GM21723 (cell line): ENCODE measurements around the gene UBASH3A.
"Not testable (repeated sequence)": the region's sequence is repeated elsewhere in the genome, so short reads cannot be mapped to it uniquely, and the experiment has no call there.

Experiments used
- ATAC-seq: cut with Tn5 transposase; IDR thresholded peaks from one replicate; pipeline ENCODE4 v1.9.1; 2021; ENCODE audit warnings: mild to moderate bottlenecking, moderate library complexity; ENCODE audit not compliant: unreplicated experiment

UBASH3A gene

DNA sequence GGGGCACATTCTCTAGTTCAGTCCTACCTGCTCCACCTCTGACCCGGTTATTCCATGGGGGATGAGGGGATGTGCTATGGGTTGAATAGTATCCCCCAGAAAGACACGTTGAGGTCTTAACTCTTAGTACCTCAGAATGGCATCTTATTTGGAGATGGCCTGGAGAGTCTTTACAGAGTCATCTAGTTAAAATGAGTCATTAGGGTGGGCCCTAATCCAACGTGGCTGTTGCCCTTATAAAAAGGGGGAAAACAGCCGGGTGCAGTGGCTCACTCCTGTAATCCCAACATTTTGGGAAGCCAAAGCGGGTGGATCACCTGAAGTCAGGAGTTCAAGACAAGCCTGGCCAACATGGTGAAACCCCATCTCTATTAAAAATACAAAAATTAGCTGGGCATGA is 13.5 kb upstream of the UBASH3A start:
- ATAC-seq: no peak

DNA sequence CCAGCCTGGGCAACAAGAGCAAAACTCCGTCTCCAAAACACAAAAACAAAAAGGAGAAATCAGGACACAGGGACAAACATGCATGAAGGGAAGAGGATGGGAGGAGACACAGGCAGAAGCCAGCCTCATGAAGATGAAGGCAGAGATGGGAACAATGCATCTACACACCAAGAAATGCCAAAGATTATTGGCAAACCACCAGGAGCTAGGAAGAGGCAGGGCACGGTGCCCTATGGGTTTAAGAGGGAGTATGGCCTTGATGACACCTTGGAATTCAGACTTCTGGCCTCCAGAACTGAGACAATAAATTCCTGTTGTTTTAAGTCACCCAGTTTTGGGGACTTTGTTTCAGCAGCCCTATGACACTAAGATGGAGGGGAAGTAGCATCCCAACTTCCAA is 13.0 kb upstream of the UBASH3A start:
- ATAC-seq: no peak

DNA sequence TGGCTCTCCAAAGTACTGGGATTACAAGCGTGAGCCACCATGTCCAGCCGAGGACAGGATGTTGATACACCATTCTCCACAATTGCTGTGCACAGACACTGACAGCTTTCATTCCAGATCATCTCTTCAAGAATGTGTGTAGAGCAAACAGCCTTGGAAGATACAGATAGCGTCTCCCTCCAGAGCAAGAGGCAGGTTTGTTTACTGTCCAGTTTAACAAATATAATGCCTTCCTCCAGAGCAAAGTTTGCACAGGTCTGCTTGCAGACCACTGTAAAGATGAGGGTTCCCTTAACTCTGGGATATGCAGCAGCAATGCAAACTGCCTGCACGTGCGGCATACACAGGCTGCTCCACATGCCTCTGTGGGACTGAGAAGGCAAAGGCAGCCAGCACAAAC is 12.4 kb upstream of the UBASH3A start:
- ATAC-seq: no peak

DNA sequence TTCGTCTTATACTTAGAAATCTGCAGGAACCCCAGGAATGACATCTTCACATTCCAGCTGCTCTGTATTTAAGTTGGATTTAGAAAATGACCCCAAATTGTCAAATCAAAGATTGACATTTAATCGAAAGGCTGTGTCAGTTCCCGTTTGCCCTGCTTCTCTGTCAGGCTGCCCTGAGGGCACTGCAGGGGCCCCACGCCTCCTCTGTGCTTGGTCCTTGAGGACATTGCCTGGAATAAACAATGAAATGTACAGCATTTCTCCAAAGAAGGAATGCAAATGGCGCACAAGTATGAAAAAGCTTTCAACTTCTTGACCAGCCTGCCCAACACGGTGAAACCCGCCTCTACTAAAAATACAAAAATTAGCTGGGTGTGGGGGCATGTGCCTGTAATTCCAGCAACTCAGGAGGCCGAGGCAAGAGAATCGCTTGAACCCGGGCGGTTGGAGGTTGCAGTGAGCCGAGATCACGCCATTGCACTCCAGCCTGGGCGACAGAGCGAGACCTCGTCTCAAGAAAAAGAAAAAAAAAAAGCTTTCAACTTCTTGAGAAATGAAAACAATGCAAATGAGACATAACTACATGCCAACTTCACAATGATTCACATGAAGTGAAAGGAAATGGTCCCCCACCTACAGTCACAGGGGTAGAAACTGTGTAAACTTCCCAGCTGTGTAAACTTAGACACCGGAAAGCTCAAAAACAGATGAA is 10.8 kb upstream of the UBASH3A start:
- ATAC-seq: peak; percentile 86

DNA sequence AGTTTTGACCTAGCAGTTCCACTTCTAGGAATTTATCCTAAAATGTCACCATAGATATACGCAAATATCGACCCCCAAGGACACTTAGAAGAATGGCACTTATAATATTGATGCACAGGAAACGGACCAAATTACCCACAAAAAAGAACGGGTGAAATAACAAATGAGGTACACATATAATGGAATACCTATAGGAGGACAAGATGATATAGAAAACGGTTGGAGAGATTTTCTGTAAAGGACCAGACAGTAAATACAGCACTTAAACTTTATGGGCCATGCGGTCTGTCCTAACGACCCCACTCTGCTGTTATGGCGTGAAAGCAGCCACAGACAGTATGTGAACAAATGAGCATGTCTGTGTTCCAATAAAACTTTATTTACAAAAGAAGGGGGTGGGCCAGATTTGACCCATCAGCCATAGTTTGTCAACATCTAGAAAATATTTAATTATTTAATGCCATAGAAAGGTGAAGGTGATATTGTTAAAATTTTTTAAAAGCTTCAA is 10.2 kb upstream of the UBASH3A start:
- no peak for ATAC-seq

DNA sequence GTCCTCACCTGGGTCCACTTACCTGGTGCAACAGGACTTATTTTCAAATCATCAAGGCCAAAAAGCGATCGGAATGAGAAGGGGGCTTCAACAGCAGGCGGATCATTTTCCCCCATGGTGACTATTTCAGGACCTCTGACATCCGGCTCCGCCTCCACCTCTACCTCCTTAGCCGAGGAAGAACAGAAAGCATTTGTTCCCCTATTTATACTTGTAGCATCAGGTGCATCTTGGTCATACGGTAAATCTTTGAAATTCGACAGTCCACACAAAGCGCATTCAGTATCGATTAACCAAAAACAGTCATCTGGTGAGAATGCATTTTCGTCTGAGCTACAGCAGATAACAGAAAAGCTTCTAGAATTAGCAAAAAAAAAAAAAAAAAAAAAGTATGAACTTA is 8.4 kb upstream of the UBASH3A start:
- no peak for ATAC-seq

DNA sequence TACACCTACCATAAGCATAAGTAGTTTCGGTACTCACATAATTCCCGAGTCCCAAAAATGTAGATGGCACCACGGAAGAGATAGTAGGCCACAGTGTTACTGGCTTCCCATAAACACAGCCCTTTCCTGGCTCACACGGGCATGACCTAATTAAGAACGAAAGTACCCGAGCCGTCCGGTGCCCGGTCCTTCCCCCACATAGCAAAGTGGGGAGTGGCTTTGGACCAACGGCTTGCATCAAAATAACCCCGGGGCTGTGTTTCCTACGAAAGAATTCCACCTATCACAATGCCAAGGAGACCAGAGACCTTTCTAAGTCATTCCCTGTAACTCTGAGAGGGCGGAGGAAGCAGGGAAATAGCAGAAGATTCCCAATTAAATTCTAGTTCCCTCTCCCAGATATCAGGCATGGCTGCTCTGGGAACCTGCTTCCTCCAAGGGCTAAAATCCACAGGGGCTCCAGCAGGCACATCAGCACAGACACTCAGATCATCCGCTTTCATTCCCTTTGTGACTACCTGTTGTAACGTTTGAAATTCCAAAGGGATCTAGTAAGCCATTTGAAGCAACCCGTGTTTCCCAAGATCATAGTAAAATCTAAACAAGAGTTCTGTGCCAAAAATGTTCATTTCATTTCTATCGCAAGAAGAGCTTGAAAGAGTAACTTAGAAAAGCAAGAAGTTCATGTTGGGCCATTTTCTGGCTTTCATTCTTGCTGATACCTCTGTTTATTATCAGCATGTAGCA is 7.6 kb upstream of the UBASH3A start, which contains the start of gene TMPRSS3:
TSS of gene TMPRSS3 (minus strand) at position 148 of the 747 bp plus-strand sequence. CDS start 635 bp downstream, outside the sequence.
- no peak for ATAC-seq

DNA sequence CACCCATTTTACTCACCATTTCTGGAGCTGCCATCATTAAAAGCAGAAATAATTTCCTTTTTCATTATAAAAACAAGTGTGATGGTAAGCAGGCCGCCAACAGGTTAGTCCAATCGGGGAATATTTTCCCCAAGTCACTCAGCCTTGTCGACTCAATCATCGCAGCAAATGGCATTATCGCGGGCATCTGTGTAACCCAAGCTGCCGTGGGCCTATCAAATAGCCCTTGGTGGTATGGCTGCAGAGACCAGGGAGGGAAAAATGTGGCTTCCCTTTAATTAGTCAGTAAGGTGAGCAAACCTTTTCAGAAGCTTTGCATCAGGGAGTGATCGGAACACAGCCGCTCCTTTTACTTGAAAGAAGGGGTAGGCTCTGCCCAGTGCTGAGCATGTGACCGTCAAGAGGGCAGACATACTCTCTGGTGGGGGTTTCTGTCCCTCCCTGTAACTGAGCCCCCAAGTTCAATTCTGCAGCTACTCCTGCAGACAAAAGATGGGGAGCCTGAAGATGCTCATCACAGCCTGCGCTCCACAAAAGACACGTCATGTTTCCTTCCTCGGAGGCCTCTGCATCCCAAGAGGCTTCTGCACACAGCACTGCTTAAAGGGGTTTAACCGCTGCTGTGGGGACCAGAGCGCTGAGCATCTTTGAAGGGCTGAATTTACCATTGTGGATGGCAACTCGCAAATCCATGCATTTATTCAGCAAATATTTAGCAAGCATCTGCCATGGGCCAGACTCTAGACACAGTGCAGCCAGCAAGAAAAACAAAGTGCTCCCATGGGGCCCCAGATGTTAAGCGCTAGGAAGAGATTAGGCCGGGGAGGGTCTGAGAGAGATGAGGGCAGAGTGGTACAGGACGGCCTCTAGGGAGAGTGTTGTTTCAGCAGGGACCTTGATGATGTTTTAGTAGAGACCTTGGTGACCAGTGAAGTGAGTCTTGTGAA is 6.6 kb upstream of the UBASH3A start:
- no peak for ATAC-seq

DNA sequence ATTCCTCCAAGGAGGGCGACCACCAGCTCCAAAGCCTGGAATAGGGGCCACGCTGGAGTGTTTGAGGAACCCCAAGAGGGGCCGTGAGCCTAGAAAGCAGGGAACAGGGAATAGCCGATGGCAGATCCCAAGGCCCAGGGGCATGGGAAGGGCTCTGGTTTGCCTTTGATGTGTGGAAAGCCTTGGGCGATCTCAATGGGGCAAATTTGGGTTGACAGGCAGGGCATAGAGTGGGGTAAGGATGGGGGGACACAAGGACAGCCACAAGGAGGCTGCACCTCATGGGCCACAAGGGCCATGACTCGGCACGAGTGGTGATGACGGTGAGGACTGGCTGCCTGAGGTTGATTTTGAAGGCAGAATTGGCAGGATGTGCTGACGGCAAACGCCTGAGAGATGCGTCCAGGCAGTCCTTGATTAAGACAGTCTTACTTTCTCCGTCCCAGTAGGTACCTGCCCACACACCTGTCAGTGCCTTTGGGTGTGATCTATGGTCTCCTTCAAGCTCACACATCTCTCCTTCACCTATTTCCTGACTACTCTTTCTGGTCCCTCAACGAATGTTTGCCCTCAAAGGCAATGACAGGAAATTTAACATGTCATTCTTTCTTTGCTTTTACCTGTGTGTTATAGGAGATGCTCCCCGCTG is 5.8 kb upstream of the UBASH3A start:
- no peak for ATAC-seq

DNA sequence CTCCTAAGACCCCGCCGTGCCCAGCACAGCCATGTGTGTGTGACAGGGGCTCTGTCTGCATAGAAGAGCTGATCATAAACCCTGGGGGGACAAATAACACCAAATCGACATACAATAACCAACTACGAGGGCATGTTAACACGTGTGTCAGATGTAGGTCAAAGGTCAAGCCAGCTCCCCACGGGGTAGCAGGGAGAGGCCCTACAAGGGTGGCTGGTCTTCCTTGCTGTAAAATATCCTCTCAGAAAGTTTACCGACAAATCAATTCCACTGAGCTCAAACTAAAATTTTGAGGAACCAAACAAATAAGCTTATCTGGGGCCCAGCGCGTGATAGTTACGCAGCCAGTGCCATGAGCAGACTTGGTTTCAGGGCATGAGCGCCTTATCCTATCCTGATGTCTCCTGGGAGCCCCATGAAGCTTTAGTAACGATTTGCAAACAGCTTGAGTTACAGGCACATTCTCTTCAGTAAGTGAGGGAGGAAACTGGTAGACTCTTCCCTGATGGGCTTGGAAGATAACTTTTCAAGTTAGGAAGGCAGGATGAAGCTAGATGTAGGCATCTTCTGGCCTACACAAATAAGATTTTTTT is 5.2 kb upstream of the UBASH3A start:
- ATAC-seq: no peak

DNA sequence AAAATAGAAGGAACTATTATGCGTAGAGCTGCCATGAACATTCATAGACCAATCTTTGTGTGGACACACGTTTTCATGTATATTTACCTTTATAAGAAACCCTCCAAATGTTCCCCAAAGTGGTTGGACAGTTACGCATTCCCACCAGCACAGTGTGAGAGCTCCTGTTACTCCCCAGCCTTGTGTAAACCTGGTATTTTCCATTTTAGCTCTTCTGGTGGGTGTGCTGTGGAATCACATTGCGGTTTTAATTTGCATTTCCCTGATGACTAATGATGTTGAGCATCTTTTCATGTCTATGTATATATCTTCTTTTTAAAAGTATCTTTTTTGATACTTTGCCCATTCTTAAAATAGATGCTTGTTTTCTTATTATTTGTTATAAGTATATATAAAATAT is 3.2 kb upstream of the UBASH3A start:
- no peak for ATAC-seq

DNA sequence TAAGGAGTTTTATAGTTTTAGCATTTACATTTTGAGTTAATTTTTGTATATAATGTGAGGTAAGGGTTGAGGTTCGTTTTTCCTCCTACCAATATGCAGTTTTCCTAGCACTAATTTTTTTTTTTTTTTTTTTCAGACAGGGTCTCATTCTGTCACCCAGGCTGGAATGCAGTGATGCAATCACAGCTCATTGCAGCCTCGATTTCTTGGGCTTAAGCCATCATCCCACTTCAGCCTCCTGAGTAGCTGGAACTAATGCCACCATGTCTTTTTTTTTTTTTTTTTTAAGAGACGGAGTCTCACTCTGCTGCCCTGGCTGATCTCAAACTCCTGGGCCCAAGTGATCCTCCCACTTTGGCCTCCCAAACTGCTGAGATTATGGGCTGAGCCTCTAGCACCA is 2.5 kb upstream of the UBASH3A start:
- no peak for ATAC-seq

DNA sequence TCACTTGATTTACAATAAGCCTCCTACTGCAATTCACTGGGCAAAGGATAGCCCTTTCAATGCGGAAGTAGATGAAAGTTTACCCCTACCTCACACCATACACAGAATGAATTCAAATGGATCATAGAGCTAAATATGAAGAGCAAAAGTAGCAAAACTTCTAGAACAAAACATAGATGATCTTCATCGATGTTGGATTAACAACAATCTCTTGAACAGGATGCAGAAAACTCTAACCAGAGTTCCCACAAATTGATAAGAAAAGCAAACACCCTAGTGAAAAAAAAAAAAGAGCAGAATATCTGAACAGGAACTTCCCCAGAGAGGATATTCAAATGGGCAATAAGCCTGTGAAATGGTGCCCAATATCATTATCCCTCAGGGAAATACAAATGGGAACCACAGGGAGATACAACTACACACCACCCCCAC is 1.9 kb upstream of the UBASH3A start:
- ATAC-seq: no peak

DNA sequence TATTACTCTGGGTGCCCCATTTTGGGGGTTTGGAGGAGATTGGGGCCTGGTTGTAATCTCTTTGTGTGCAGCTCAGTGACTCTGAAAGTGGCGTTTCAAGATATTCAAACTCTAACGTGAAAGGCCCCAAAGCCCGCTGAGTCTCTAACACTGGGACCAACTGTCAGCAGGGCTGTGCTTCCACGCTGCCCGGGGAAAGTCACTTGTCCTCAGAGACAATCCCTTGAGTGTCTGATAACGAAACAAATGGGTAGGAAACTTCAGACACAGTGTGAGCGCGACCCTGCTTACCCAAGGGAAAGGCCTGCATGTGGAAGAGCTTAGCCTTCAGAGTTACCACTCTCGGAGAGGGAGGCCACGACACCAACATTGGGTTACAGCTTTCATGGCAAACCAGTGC is 837 bp downstream of the UBASH3A start:
- ATAC-seq: no peak

DNA sequence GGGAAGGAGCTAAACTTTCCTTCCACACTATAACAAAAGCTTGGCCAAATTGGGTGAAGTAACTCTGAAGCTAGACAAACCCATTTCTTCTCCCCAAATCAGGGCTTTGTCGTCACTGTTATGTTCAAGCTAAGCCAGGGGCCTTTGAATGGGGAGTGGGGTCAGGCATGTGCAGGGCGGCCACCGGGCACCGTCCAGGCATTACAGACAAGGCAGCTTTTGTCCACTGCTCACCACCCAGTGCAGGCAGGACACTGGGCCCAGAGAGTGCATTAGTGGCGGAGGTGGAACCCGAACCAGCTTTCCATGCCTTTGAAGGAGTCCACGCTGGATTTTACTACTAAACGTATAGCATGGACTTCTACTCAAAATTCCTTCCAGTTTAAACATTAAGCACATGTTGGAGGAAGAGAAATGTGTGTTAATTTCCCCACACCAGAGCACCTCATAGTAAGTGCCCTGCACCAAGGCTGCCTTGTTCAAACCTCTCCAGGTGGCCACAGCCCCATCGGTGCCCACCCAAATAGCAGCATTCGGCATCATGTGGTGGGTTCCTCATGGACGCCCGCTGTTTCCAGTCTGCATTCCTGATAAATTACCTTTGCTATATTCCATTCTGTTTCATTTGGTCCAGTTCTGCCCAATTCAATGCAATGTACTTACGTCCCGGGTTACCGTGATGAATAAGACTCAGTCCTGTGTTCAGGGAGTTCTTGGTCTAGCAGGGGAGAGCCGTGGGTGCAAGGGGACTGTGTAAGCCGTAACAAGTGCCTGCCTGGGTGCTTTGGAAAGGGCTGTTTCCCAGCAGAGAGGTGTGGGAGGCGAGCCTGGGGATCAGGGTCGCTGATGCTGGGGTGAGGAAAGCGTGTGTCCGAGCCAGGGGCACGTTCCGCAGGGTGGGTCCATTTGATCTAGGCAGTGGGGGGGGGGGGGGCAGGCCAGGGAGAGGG is 1.6 kb downstream of the UBASH3A start:
- ATAC-seq: no peak

DNA sequence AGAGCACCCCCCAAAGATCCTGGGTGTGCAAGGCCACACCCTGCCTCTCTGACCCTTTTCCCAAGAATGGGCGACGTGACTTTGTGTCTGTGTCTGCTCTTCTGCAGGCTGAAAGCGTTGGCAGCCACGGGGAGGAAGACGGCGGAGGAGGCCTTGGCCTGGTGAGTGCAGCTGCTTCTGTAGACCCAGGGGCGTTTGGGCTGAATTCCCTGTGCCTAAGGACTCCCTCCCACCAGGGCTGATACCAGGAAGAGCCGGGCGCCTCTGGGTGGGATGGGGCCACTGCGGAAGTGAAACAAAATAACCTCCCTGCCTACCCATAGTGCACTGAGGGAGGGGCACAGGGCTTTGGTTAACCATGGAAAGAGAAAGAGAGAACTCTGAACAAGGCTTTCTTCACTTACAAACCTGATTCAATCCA is 2.5 kb downstream of the UBASH3A start:
- ATAC-seq: no peak

DNA sequence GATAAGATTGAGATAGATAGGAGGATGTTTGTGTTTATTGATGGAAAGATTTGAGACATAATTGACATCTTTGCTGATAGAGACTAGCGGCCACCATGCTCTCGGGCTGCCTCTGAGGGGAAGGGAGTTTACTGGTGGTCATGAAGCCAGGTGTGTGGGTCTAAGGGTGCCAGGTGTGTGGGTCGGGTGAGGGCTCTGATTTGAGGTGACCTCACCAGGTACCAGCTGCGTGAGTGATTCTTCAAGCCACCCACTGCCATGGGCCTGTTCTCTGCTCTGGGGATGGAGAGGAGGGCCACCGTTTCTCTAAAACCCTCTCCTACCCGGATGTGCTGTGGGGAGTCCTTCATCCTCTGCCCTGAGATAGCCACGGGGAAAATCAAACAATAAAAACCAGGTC is 3.2 kb downstream of the UBASH3A start:
- ATAC-seq: no peak

DNA sequence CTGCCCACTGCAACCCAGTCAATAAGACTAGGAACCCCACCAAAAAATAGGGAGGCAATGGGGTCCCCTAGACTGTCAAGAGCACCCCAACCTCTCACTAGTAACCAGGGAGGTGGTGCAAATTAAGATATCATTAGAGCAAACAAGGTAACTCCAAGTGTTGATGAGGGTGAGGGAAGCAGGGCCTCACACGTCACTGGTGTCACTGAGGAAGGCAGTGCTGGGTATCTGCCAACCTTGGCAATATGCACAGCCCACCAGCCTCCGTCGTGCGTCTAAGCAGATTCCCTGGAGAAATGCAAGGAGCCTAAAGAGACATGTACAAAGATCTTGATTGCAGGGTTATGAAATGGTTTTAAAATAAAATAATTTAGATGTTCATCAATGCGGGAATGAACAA is 3.8 kb downstream of the UBASH3A start:
- ATAC-seq: no peak

DNA sequence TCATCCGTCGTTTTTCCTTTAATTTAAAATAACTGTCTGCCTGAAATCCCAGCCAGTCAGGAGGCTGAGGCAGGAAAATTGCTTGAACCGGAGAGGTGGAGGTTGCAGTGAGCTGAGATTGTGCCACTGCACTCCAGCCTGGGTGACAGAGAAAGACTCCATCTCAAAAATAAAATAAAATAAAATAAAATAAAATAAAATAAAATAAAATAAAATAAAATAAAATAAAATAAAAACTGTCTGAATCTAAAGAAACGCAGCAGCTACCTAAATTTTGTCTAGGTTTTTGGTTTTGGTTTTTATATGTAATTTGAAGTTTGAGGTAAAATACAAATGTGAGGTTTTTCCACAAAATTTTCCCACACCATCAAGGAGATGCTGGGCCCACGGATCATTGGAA is 5.0 kb downstream of the UBASH3A start:
- ATAC-seq: not testable (repeated sequence)
